Liver (tissue), 9 donors: Measurements from ENCODE around the gene PDE4B. TPM values are rescaled to one million over a fixed set of nuclear protein-coding genes. Genes with fewer than 3 reads are reported as not detected.

Experiments used
- DNase-seq: peaks from one replicate; pipeline ENCODE4 v3.0.0-alpha.2; 2017; ENCODE audit warnings: low spot score
- H3K27ac ChIP-seq, 2 donors: one replicate each; pipeline ENCODE4 v1.7.0; 2013; ENCODE audit warnings: inconsistent platforms in 2 of 2, low read length in 2 of 2, control low read depth in 1 of 2, low read depth in 1 of 2, mild to moderate bottlenecking in 1 of 2
- H3K27me3 ChIP-seq, 4 donors: one replicate each; pipeline versions ENCODE4 v1.6.1 to v1.7.0; 2013; ENCODE audit warnings: low read length in 3 of 4, inconsistent platforms in 1 of 4, mild to moderate bottlenecking in 1 of 4, moderate library complexity in 1 of 4; ENCODE audit not compliant: control insufficient read depth in 4 of 4, insufficient read depth in 4 of 4
- H3K36me3 ChIP-seq, 4 donors: one replicate each; pipeline versions ENCODE4 v1.6.1 to v1.7.0; 2013; ENCODE audit warnings: low read length in 3 of 4, mild to moderate bottlenecking in 3 of 4, low read depth in 1 of 4, moderate library complexity in 1 of 4; ENCODE audit not compliant: control insufficient read depth in 4 of 4, insufficient read depth in 3 of 4
- H3K4me1 ChIP-seq, 4 donors: one replicate each; pipeline versions ENCODE4 v1.6.1 to v1.7.0; 2013; ENCODE audit warnings: low read length in 3 of 4, mild to moderate bottlenecking in 3 of 4, moderate library complexity in 1 of 4; ENCODE audit not compliant: control insufficient read depth in 4 of 4, insufficient read depth in 4 of 4
- H3K4me3 ChIP-seq, 3 donors: one replicate each; pipeline versions ENCODE4 v1.6.1 to v1.7.0; 2013; ENCODE audit warnings: low read length in 3 of 3, control low read depth in 1 of 3, low read depth in 1 of 3, mild to moderate bottlenecking in 1 of 3
- H3K9ac ChIP-seq, 2 donors: one replicate each; pipeline ENCODE4 v1.7.0; 2013; ENCODE audit warnings: low read length in 2 of 2, mild to moderate bottlenecking in 2 of 2, moderate library complexity in 2 of 2, control low read depth in 1 of 2, low read depth in 1 of 2
- H3K9me3 ChIP-seq, 4 donors: one replicate each; pipeline versions ENCODE4 v1.6.1 to v1.7.0; 2013; ENCODE audit warnings: low read length in 3 of 4; ENCODE audit not compliant: control insufficient read depth in 4 of 4
- ATF3 ChIP-seq: IDR thresholded peaks from 2 replicates; pipeline ENCODE4 v1.6.1; 2016; ENCODE audit warnings: antibody characterized with exemption
- CTCF ChIP-seq: fragments of 150-350 bp; IDR thresholded peaks from 2 replicates; pipeline ENCODE4 v1.5.1; 2017; ENCODE audit warnings: improper control_type of control experiment, low read depth, low read length; ENCODE audit not compliant: missing input control
- EGR1 ChIP-seq, 2 donors: IDR thresholded peaks; 2 replicates each; pipeline ENCODE4 v1.6.1; 2016 to 2018; ENCODE audit warnings: antibody characterized with exemption in 2 of 2, low read depth in 2 of 2
- FOXA1 ChIP-seq: IDR thresholded peaks from 2 replicates; pipeline ENCODE4 v1.6.1; 2016; ENCODE audit warnings: antibody characterized with exemption
- FOXA2 ChIP-seq: IDR thresholded peaks from 2 replicates; pipeline ENCODE4 v1.6.1; 2016; ENCODE audit warnings: antibody characterized with exemption
- GABPA ChIP-seq, 2 donors: IDR thresholded peaks in 1 of 2; conservative IDR thresholded peaks in 1 of 2; 2 replicates each; pipeline ENCODE4 v1.6.1; 2016; ENCODE audit warnings: antibody characterized with exemption in 2 of 2, mild to moderate bottlenecking in 1 of 2, moderate library complexity in 1 of 2
- HNF4A ChIP-seq, 2 donors: conservative IDR thresholded peaks; 2 replicates each; pipeline ENCODE4 v1.6.1; 2016; ENCODE audit warnings: antibody characterized with exemption in 2 of 2, mild to moderate bottlenecking in 2 of 2
- HNF4G ChIP-seq: IDR thresholded peaks from 2 replicates; pipeline ENCODE4 v1.6.1; 2016; ENCODE audit warnings: antibody characterized with exemption
- JUND ChIP-seq, 2 donors: IDR thresholded peaks; 2 replicates each; pipeline ENCODE4 v1.6.1; 2016; ENCODE audit warnings: antibody characterized with exemption in 2 of 2
- MAX ChIP-seq: IDR thresholded peaks from 2 replicates; pipeline ENCODE4 v1.6.1; 2016; ENCODE audit warnings: antibody characterized with exemption
- NR2F2 ChIP-seq: IDR thresholded peaks from 2 replicates; pipeline ENCODE4 v1.6.1; 2016; ENCODE audit warnings: antibody characterized with exemption
- RAD21 ChIP-seq, 2 donors: IDR thresholded peaks; 2 replicates each; pipeline ENCODE4 v1.6.1; 2016; ENCODE audit warnings: antibody characterized with exemption in 2 of 2, mild to moderate bottlenecking in 2 of 2
- REST ChIP-seq: IDR thresholded peaks from 2 replicates; pipeline ENCODE4 v1.6.1; 2016; ENCODE audit warnings: antibody characterized with exemption, mild to moderate bottlenecking
- RXRA ChIP-seq, 2 donors: IDR thresholded peaks; 2 replicates each; pipeline ENCODE4 v1.6.1; 2017 to 2018; ENCODE audit warnings: antibody characterized with exemption in 2 of 2, mild to moderate bottlenecking in 1 of 2
- SP1 ChIP-seq: IDR thresholded peaks from 2 replicates; pipeline ENCODE4 v1.6.1; 2018; ENCODE audit warnings: antibody characterized with exemption, mild to moderate bottlenecking
- TAF1 ChIP-seq: conservative IDR thresholded peaks from 2 replicates; pipeline ENCODE4 v1.6.1; 2016; ENCODE audit warnings: antibody characterized with exemption, mild to moderate bottlenecking
- YY1 ChIP-seq: IDR thresholded peaks from 2 replicates; pipeline ENCODE4 v1.6.1; 2016; ENCODE audit warnings: antibody characterized with exemption, mild to moderate bottlenecking
- ZBTB33 ChIP-seq: IDR thresholded peaks from 2 replicates; pipeline ENCODE4 v1.6.1; 2016; ENCODE audit warnings: antibody characterized with exemption
- WGBS: extraction: QIAGEN DNeasy Blood & Tissue Kit; methylation state at CpG from one replicate; pipeline ENCODE4 v1.1.7; 2013; 5-methylcytosine and 5-hydroxymethylcytosine counted together
- polyA plus RNA-seq, 2 donors: library from polyadenylated mRNA; stranded (reverse) in 1 of 2; unstranded in 1 of 2; fragments of 200-250 nt in 1 of 2; fragments of >200 nt in 1 of 2; fragmentation: Nextera tagmentation in 1 of 2; extraction: Ambion mirVana in 1 of 2; gene quantifications; one replicate each; pipeline versions ENCODE4 v1.2.1 to v1.2.3, GENCODE V29; 2013 to 2015
- total RNA-seq, 2 donors: library from RNA; depleted of rRNA; stranded (reverse); fragments of >200 nt; gene quantifications; one replicate each; pipeline ENCODE4 v1.2.3, GENCODE V29; 2014
- donor health status: healthy.
- donor health status: healthy.
- donor health status: healthy.
- donor health status: healthy.
- donor health status: healthy.

PDE4B gene
- total and polyA plus RNA-seq, 4 donors = 1.9 to 3.9 (median 2.7) TPM

GRCh38 chr1:66291531-66291864, 498.8 kb downstream of the PDE4B start:
- TF ChIP-seq GABPA (IDR thresholded peaks at IDR 0.05 in 1 of 2, conservative IDR thresholded peaks at IDR 0.05 in 1 of 2) (no peak), TAF1 (no peak), EGR1 (IDR thresholded peaks at IDR 0.05; ENCODE audit: low read depth in 2 of 2) (no peak), REST (no peak), RAD21 (IDR thresholded peaks at IDR 0.05) (no peak), ATF3 (no peak), CTCF (no peak), RXRA (IDR thresholded peaks at IDR 0.05) (no peak), HNF4G (no peak), MAX (no peak), HNF4A (conservative IDR thresholded peaks at IDR 0.05) (no peak), ZBTB33 (no peak), NR2F2 (no peak), JUND (IDR thresholded peaks at IDR 0.05) (no peak), SP1 (no peak), YY1 (no peak), FOXA2 (no peak)
- 70% methylated on average over 1 of the region's 1 CpG for WGBS

GRCh38 chr1:66292305-66292704, 499.6 kb downstream of the PDE4B start:
- no peak overlapping the region for H3K9ac ChIP-seq
- no peaks in the 10 kb centered on the region for H3K9me3 ChIP-seq
- no peak overlapping the region for H3K4me3 ChIP-seq
- H3K4me1 ChIP-seq = peaks cover 0 to 3% (median 0%) of the 10 kb centered on the region in 4 donors
- H3K36me3 ChIP-seq = no peaks in the 10 kb centered on the region
- no peak overlapping the region for H3K27ac ChIP-seq
- WGBS = 97% methylated on average over 2 of the region's 2 CpGs
- TF ChIP-seq RXRA (IDR thresholded peaks at IDR 0.05) (no peak), HNF4G (no peak), MAX (no peak), ATF3 (no peak), CTCF (no peak), RAD21 (IDR thresholded peaks at IDR 0.05) (no peak), EGR1 (IDR thresholded peaks at IDR 0.05; ENCODE audit: low read depth in 2 of 2) (no peak), SP1 (no peak), TAF1 (no peak), HNF4A (conservative IDR thresholded peaks at IDR 0.05) (no peak), FOXA1 (no peak)
- H3K27me3 ChIP-seq = no peaks in the 10 kb centered on the region
- no peak for DNase-seq

More at GRCh38 chr1:66291531-66291864, 498.8 kb downstream of the PDE4B start:
- no peak overlapping the region for H3K4me3 ChIP-seq
- no peaks in the 10 kb centered on the region for H3K27me3 ChIP-seq
- DNase-seq = no peak
- H3K9me3 ChIP-seq = no peaks in the 10 kb centered on the region
- peaks cover 0 to 3% (median 0%) of the 10 kb centered on the region in 4 donors for H3K4me1 ChIP-seq
- H3K36me3 ChIP-seq = no peaks in the 10 kb centered on the region
- H3K27ac ChIP-seq = no peak overlapping the region
- H3K9ac ChIP-seq = no peak overlapping the region
